HG03439 (cell line): ENCODE results near the gene ITGA11.

Experiments
- ATAC-seq: cut with Tn5 transposase; IDR thresholded peaks from one replicate; pipeline ENCODE4 v1.9.1; 2021; ENCODE audit warnings: mild to moderate bottlenecking, moderate library complexity; ENCODE audit not compliant: unreplicated experiment

ITGA11 gene

DNA sequence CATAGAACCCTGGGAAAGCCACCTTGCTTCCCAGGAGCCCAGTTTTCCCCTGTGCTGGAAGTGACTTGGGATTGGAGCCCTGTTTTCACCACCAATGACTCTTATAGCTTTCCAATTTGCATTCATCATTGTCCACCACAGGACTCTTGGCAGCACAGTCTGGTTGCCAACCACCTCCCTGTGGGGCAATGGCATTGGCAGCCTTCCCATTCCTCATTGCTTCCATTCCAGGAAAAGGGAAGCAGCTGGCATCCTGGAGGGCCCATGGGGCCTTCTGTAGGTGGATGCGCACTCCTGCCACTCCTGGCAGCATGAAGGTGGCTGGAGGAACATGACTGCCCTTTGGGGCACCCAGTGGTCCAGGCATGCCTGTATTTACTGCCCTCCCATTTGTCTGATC lies 96.7 kb downstream of the ITGA11 start:
- ATAC-seq, result no peak

DNA sequence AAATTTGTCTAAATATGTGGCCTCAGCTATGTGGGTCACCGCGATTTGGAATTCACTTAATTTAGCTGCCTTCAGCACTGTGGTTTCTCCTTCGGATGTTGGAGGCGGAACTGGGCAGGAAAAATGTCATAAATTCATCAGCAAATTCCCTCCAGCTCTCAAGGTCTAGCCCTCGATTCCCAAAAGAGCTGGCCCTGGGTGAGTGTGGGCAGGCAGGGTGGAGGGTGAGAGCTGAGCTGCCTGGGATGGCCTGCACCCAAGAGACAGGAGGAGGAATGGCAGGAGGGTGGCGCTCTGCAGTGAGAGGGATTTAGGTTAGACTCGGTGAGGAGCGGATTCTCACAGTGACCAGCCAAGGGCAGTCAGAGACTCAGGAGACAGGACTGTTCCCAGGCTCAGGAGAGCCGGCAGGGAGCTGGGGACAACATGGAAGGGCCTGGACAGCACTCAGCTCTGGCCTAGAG lies 97.3 kb downstream of the ITGA11 start:
- ATAC-seq, result no peak

DNA sequence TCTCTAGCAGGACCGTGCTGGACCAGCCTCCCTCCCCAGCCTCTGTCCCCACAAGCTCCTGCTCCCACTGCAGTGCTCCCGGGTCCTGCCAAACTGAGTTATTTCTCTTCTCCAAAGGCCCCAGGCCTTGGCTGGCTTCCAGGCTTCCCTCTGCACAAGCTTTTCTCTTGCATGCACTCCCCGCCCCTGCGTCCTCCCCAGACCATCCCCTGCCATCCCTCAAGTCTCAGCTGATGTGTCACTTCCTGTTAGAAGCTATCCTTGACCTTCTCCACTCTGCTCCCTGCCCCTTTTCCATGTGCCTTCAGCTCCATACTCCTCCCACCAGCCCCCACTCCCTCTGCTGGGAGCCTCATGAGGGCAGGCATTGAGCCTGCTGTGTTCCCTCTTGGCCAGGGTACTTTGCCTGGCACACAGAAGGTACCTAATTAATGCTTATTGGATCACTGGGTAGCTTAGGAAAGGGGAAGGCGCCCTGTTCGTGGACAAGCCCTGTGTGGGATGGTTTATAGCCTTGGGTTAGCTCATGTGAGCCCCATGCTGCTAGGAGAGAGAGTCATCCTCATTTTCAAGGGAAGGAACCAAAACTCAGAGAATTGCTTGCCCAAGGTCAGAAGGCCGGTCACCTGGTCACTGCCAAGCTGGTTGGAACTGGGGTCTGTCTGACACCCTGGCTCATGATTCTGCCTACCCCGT lies 98.0 kb downstream of the ITGA11 start:
- ATAC-seq, result no peak

DNA sequence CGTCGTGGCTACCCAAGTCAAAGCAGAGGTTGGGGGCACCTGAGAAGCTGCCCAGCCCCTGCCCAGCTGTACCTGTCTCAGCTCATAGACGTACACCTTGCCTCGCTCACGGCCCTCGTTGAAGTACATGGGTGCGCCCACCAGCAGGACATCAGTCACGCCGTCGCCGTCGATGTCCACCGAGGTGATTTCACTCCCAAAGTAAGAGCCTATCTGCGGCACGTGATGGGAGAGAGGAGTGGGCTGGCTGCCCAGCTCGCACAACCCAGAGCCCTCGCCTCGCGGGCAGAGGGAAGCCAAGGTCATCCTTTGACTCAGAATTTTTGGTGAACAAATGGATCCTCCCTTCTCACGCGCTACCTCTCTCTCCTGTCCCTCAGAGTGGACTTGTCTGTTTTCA lies 99.7 kb downstream of the ITGA11 start:
- ATAC-seq, result no peak

DNA sequence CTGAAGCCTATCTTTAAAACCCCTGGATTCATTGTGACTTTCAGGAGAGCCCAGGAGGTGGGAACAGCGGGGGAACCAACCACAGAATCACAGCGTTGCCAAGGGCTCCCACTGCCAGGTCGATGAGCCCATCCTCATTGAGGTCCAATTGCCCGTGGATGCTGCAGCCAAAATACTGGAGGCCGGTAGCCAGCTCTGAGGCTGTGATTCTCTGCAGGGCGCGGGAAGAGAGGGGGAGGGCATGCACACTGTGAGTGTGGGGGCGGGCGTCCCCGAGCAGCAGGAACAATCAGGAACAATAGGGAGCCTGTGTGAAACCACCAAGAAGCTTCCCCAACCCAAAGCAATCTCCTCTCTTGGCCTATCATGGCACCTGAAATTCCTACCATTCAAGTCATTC lies 101.1 kb downstream of the ITGA11 start:
- ATAC-seq, result no peak

DNA sequence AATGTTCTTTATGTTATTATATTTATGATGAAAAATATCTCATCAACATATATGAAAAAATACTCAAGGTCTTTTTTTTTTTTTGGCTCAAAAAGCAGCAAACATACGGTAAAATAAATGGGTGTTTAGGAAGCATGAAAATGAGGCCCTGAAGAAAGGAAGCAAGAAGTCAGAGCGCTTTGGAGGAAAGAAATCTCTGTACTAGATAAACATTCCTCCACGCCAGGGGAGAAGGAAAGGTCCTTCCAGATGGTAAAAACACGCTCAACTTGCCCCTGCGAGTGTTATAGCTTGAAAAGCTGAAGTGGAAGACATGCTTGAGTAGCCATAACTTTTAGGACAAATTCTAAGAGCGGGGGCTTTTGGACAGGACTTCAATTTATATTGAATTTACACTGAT lies 101.5 kb downstream of the ITGA11 start:
- no peak for ATAC-seq

- ATAC-seq, result no peak
Observed at GRCh38 chr15:68328964-68329363, 103.0 kb downstream of the ITGA11 start.

DNA sequence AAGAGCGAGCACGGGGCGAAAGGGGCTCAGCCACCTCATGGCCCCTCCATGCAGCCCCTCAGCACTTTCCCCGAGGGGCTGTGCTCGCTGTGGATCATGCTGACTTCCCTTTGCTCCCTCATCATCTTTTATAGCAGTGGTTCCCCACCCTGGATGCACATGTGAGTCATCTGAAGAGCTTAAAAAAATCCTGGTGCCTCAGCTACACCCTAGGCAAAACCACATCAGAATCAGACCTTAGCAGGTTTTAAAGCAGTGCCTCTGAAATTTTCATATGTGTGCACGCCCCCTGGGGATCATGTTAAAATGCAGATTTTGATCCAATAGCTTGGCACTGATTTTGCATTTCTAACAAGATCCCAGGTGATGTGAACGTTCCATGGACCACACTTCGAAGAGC lies 103.5 kb downstream of the ITGA11 start:
- ATAC-seq, result no peak

GRCh38 chr15:68326711-68327354 lies 105.1 kb downstream of the ITGA11 start:
- ATAC-seq, result no peak

- ATAC-seq, result no peak
Observed at GRCh38 chr15:68325726-68326125, 106.2 kb downstream of the ITGA11 start.

DNA sequence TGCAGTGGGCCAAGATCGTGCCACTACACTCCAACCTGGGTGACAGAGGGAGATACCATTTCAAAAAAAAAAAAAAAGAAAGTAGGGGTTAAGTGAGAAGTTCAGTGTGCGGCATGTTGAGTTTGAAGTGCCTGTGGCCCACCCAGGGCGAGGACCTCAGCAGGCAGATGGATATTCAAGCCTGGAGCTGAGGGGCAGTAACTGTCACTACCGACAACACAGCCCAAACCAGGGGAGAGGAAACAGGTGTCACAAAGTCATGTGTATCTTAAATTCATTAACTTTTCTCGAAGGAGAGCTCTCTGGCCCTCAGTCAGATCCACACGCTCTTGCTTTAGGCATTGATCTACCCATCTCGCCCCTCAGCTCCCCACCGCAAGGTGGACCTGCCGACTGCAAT lies 109.2 kb downstream of the ITGA11 start:
- ATAC-seq, result no peak

DNA sequence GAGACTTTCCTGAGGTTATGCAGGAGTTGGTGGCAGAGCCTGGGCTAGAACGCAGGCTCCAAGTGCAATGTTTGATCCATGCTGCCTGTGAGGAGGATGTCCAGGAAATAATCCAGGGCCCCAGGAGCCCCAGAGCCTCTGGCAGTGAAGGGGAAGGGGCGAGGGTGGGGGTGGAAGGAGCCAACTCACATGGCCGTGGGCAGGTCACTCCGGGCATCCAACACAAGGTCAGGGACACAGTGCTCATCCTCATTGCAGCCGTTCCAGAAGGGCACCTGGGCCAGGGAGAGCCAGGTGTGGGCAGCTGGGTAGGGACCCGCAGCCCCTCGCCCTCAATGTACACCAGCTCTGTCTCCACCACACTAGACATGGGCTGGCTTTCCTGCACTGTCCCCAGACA lies 110.7 kb downstream of the ITGA11 start:
- no peak for ATAC-seq

DNA sequence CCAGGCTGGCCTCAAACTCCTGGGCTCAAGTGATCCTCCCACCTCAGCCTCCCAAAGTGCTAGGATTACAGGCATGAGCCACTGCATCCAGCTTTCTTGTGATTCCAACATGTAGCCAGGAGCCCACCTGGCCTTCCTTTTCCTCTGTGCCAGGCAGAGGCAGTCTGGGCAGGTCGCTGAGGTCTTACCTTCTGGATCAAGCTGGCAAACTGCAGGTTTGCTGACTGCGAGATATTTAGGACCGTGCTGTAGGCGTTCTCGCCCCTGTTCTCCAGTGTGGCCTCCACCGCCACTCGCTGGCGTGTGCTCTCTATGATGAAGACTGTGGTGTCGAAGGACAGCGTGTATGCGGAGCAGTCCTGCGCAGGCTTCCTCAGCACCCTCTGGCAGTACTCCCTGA lies 112.0 kb downstream of the ITGA11 start:
- no peak for ATAC-seq

- ATAC-seq, result no peak
Observed at GRCh38 chr15:68318931-68319909, 112.7 kb downstream of the ITGA11 start.

GRCh38 chr15:68318008-68318835 lies 113.7 kb downstream of the ITGA11 start:
- no peak for ATAC-seq

GRCh38 chr15:68317281-68318007 lies 114.5 kb downstream of the ITGA11 start:
- no peak for ATAC-seq

- ATAC-seq, result no peak
Observed at GRCh38 chr15:68316061-68316804, 115.7 kb downstream of the ITGA11 start.

DNA sequence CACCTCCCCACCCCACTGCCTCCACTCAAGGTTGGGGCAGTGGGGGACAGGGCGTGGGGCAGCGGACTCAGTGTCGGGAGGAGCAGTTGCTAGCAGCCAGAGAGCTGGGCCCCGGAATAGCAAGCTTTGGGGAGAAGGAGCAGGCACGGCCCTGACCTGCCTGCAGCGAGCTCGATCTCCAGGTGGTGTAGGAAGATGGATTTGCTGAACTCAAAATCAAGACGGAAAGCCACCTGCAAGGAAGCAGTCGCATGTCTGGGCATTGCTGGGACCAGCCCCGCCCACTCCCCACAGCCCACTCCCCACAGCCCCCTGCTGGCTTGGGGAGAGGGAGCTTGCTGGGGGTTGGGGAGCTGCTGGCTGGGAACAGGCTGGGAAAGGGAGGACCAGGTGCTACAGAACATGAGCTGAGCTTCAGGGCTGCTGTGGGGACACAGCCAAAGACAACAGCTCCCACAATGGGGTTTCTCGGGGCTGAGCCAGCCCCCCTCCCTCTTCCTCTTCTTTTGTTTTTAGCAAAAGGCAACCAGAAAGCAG lies 116.4 kb downstream of the ITGA11 start:
- ATAC-seq, result no peak

DNA sequence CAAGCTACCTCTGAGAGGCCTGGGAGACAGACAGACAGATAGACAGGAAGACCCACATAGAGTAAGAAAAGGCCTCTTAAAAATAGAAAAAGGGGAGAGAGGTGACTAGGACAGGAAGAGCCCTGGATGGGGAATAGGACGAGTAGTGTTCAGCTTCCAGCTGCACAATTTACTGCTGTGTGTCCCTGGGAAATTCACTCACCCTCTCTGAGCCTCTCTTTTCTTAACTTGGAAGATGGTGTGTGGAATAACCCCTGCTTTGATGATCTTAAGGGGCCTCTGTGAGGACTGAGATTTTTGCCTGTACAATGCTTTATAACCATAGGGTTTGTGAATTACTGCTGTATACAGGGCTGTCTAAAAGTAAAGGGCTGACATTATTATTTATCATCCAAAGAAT lies 116.9 kb downstream of the ITGA11 start:
- no peak for ATAC-seq
